Measurements from ENCODE around the gene MPRIP. TPM values are rescaled to one million over a fixed set of nuclear protein-coding genes. Genes with fewer than 3 reads are reported as not detected.

MPRIP gene
- total and polyA plus RNA-seq, 2 donors (not counting 1 experiment from before 2014, with no cell fraction given), result 130 to 299 TPM

- intact Hi-C loops (cut with micrococcal nuclease), result no loop called here
- CTCF ChIA-PET, result interaction anchor here (1.1 kb wide), 1 partner anchor 21 kb away, joined by 4 read pairs; no protein-coding TSS in a partner anchor
These were observed 125.7 kb downstream of the MPRIP start for GRCh38 chr17:17167986-17168385.

GRCh38 chr17:17168401-17168800 lies 126.1 kb downstream of the MPRIP start:
- intact Hi-C loops (cut with micrococcal nuclease), result no loop called here
- 100% methylated on average over 1 of the region's 5 CpGs for WGBS (ENCODE audit: insufficient coverage)
- H3K9me3 Mint-ChIP-seq (ENCODE audit: insufficient read depth), result no peaks in the 10 kb centered on the region
- no peaks in the 10 kb centered on the region for H3K27me3 Mint-ChIP-seq
- Histone ChIP-seq H3K9ac (ENCODE audit: low read length) (no peak overlapping the region), H3K4me1 (ENCODE audit: control insufficient read depth in 2 of 2, insufficient read depth in 2 of 2, low read length in 2 of 2) (no peaks in the 10 kb centered on the region), H4K20me1 (ENCODE audit: control insufficient read depth, insufficient read depth, low read length, poor library complexity, severe bottlenecking) (no peaks in the 10 kb centered on the region), H3K36me3 (replicated peaks in 1 of 2; ENCODE audit: control extremely low read depth in 1 of 2, control insufficient read depth in 1 of 2, extremely low read depth in 1 of 2, insufficient read depth in 2 of 2, low read length in 1 of 2) (peaks cover 0 to 78% of the 10 kb centered on the region in 2 experiments), H3K27me3 (replicated peaks in 1 of 4; ENCODE audit: control extremely low read depth in 1 of 4, control insufficient read depth in 3 of 4, insufficient read depth in 4 of 4, low read length in 3 of 4) (no peaks in the 10 kb centered on the region), H3K4me2 (replicated peaks; ENCODE audit: low read depth, low read length, poor library complexity, severe bottlenecking) (no peak overlapping the region), H3K4me3 (ENCODE audit: control extremely low read depth in 1 of 5, extremely low read depth in 1 of 5, insufficient read depth in 1 of 5, low read depth in 2 of 5, low read length in 4 of 5) (no peak overlapping the region), H2AFZ (ENCODE audit: insufficient read depth, low read depth, low read length, poor library complexity, severe bottlenecking) (no peak overlapping the region), H3K79me2 (ENCODE audit: control insufficient read depth, insufficient read depth, low read length) (no peaks in the 10 kb centered on the region), H3K9me3 (ENCODE audit: control extremely low read depth in 1 of 3, control insufficient read depth in 2 of 3, insufficient read depth in 1 of 3, low read length in 2 of 3) (no peaks in the 10 kb centered on the region), H3K27ac (ENCODE audit: low read length in 2 of 2) (no peak overlapping the region)
- no peak overlapping the region for H3K4me3 Mint-ChIP-seq
- no peak overlapping the region for H3K27ac Mint-ChIP-seq
- H3K4me1 Mint-ChIP-seq, result peaks cover 2% of the 10 kb centered on the region
- DNase-seq (no peak), ATAC-seq (ENCODE audit: low read depth) (no peak)
- ChIA-PET CTCF (no interaction called here), POLR2A (no interaction called here)
- TF ChIP-seq CTCF (IDR thresholded peaks at IDR 0.05) (no peak), EZH2 (IDR thresholded peaks at IDR 0.05; ENCODE audit: borderline replicate concordance, insufficient read depth, low read depth, low read length, poor library complexity, severe bottlenecking) (no peak)

More at GRCh38 chr17:17167986-17168385, 125.7 kb downstream of the MPRIP start:
- no peak overlapping the region for H3K27ac Mint-ChIP-seq
- Histone ChIP-seq H3K9me3 (ENCODE audit: control extremely low read depth in 1 of 3, control insufficient read depth in 2 of 3, insufficient read depth in 1 of 3, low read length in 2 of 3) (no peaks in the 10 kb centered on the region), H3K4me2 (replicated peaks; ENCODE audit: low read depth, low read length, poor library complexity, severe bottlenecking) (no peak overlapping the region), H3K27ac (ENCODE audit: low read length in 2 of 2) (no peak overlapping the region), H3K4me1 (ENCODE audit: control insufficient read depth in 2 of 2, insufficient read depth in 2 of 2, low read length in 2 of 2) (no peaks in the 10 kb centered on the region), H3K79me2 (ENCODE audit: control insufficient read depth, insufficient read depth, low read length) (no peaks in the 10 kb centered on the region), H3K4me3 (ENCODE audit: control extremely low read depth in 1 of 5, extremely low read depth in 1 of 5, insufficient read depth in 1 of 5, low read depth in 2 of 5, low read length in 4 of 5) (no peak overlapping the region), H2AFZ (ENCODE audit: insufficient read depth, low read depth, low read length, poor library complexity, severe bottlenecking) (no peak overlapping the region), H3K36me3 (replicated peaks in 1 of 2; ENCODE audit: control extremely low read depth in 1 of 2, control insufficient read depth in 1 of 2, extremely low read depth in 1 of 2, insufficient read depth in 2 of 2, low read length in 1 of 2) (peaks cover 0 to 77% of the 10 kb centered on the region in 2 experiments), H3K9ac (ENCODE audit: low read length) (no peak overlapping the region), H3K27me3 (replicated peaks in 1 of 4; ENCODE audit: control extremely low read depth in 1 of 4, control insufficient read depth in 3 of 4, insufficient read depth in 4 of 4, low read length in 3 of 4) (no peaks in the 10 kb centered on the region), H4K20me1 (ENCODE audit: control insufficient read depth, insufficient read depth, low read length, poor library complexity, severe bottlenecking) (no peaks in the 10 kb centered on the region)
- no peak overlapping the region for H3K4me3 Mint-ChIP-seq
- H3K9me3 Mint-ChIP-seq (ENCODE audit: insufficient read depth), result no peaks in the 10 kb centered on the region
- 98% methylated on average over 10 of the region's 10 CpGs for WGBS (ENCODE audit: insufficient coverage)
- DNase-seq (no peak), ATAC-seq (ENCODE audit: low read depth) (no peak)
- no peak for TF ChIP-seq CTCF (IDR thresholded peaks at IDR 0.05)
- no peak for TF ChIP-seq EZH2 (IDR thresholded peaks at IDR 0.05; ENCODE audit: borderline replicate concordance, insufficient read depth, low read depth, low read length, poor library complexity, severe bottlenecking)
- peaks cover 2% of the 10 kb centered on the region for H3K4me1 Mint-ChIP-seq
- no peaks in the 10 kb centered on the region for H3K27me3 Mint-ChIP-seq
- POLR2A ChIA-PET, result no interaction called here
